ENCODE results near the gene RITA1.
"Not testable (repeated sequence)": the region's sequence is repeated elsewhere in the genome, so short reads cannot be mapped to it uniquely, and the experiment has no call there.

The RITA1 gene

GRCh38 chr12:113137861-113138783 lies 47.4 kb upstream of the RITA1 start:
- H3K27me3 ChIP-seq (ENCODE audit: low read depth, low read length), result 0 out of 2 replicates have a peak, but pooled peaks cover 5% of the 10 kb centered on the region
- TF ChIP-seq, protein P1, sequence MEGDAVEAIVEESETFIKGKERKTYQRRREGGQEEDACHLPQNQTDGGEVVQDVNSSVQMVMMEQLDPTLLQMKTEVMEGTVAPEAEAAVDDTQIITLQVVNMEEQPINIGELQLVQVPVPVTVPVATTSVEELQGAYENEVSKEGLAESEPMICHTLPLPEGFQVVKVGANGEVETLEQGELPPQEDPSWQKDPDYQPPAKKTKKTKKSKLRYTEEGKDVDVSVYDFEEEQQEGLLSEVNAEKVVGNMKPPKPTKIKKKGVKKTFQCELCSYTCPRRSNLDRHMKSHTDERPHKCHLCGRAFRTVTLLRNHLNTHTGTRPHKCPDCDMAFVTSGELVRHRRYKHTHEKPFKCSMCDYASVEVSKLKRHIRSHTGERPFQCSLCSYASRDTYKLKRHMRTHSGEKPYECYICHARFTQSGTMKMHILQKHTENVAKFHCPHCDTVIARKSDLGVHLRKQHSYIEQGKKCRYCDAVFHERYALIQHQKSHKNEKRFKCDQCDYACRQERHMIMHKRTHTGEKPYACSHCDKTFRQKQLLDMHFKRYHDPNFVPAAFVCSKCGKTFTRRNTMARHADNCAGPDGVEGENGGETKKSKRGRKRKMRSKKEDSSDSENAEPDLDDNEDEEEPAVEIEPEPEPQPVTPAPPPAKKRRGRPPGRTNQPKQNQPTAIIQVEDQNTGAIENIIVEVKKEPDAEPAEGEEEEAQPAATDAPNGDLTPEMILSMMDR (IDR thresholded peaks at IDR 0.05; ENCODE audit: low read depth, low read length), result no peak
- no peak for TF ChIP-seq EZH2phosphoT487 (IDR thresholded peaks at IDR 0.05; ENCODE audit: low read depth)
- H3K4me1 ChIP-seq (ENCODE audit: low read length), result peaks cover 6% of the 10 kb centered on the region; the same call in 1 of the 2 replicates
- H3K27ac ChIP-seq (ENCODE audit: low read length), result no peak overlapping the region
- H3K79me2 ChIP-seq (ENCODE audit: low read length), result no peaks in the 10 kb centered on the region
- H3K9me3 ChIP-seq (ENCODE audit: insufficient read depth, low read length), result no peaks in the 10 kb centered on the region
- no peaks in the 10 kb centered on the region for H3K36me3 ChIP-seq (replicated peaks; ENCODE audit: low read depth, low read length)
- H3K4me2 ChIP-seq (ENCODE audit: low read length), result no peak overlapping the region
- no peaks in the 10 kb centered on the region for H4K20me1 ChIP-seq (ENCODE audit: insufficient read depth, low read length)
- no peak overlapping the region for H3K9ac ChIP-seq (ENCODE audit: low read length)
- H3K4me3 ChIP-seq (ENCODE audit: low read length), result no peak overlapping the region
- no peak overlapping the region for H2AFZ ChIP-seq (ENCODE audit: low read depth, low read length)

DNA sequence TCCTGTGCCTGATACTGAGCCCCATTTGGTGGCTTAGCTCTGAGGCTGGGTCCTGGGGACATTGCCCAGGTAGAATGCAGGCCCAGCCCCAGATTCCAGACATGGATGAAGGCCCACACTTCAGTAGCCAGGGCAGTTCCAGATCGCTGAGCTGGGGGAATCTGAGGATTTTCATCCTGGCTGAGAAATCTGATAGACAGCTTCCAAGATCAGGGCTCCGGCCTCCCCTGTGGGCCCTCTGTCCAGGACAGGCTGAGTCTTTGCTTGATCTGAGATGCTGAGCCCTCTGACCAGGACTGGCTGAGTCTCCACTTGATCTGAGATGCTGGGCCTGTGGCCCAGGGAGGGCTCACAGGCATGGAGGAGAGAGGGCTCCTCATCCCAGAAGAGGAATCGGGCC lies 46.7 kb upstream of the RITA1 start:
- Histone ChIP-seq H3K27me3 (ENCODE audit: low read depth, low read length) (0 out of 2 replicates have a peak, but pooled peaks cover 5% of the 10 kb centered on the region), H3K9me3 (ENCODE audit: insufficient read depth, low read length) (no peaks in the 10 kb centered on the region), H2AFZ (ENCODE audit: low read depth, low read length) (no peak overlapping the region), H3K79me2 (ENCODE audit: low read length) (no peaks in the 10 kb centered on the region), H3K4me2 (ENCODE audit: low read length) (no peak overlapping the region), H3K27ac (ENCODE audit: low read length) (no peak overlapping the region), H3K4me3 (ENCODE audit: low read length) (no peak overlapping the region), H3K9ac (ENCODE audit: low read length) (no peak overlapping the region), H3K36me3 (replicated peaks; ENCODE audit: low read depth, low read length) (no peaks in the 10 kb centered on the region), H3K4me1 (ENCODE audit: low read length) (peaks cover 6% of the 10 kb centered on the region; the same call in 1 of the 2 replicates), H4K20me1 (ENCODE audit: insufficient read depth, low read length) (no peaks in the 10 kb centered on the region)
- TF ChIP-seq, protein P1 (IDR thresholded peaks at IDR 0.05; ENCODE audit: low read depth, low read length), result no peak
- TF ChIP-seq EZH2phosphoT487 (IDR thresholded peaks at IDR 0.05; ENCODE audit: low read depth), result no peak

DNA sequence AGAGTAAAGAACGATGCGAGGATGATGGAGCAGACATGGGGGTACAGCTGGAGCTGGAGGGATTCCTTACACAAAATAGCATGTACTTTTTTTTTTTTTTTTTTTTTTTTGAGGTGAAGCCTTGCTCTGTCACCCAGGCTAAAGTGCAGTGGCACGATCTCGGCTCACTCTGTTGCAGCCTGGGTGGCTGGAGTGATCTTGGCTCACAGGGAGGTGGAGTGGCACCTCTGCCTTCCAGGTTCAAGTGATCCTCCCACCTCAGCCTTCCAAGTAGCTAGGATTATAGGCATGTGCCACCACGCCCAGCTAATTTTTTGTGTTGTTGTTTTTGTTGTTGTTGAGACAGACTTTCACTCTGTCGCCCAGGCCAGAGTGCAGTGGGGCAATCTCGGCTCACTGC lies 44.8 kb upstream of the RITA1 start:
- Histone ChIP-seq H3K4me3 (ENCODE audit: low read length) (no peak overlapping the region), H4K20me1 (ENCODE audit: insufficient read depth, low read length) (no peaks in the 10 kb centered on the region), H3K79me2 (ENCODE audit: low read length) (no peaks in the 10 kb centered on the region), H3K27me3 (ENCODE audit: low read depth, low read length) (0 out of 2 replicates have a peak, but pooled peaks cover 5% of the 10 kb centered on the region), H3K27ac (ENCODE audit: low read length) (no peak overlapping the region), H3K9me3 (ENCODE audit: insufficient read depth, low read length) (no peaks in the 10 kb centered on the region), H2AFZ (ENCODE audit: low read depth, low read length) (no peak overlapping the region), H3K4me2 (ENCODE audit: low read length) (no peak overlapping the region), H3K9ac (ENCODE audit: low read length) (no peak overlapping the region), H3K4me1 (ENCODE audit: low read length) (peaks cover 6% of the 10 kb centered on the region; the same call in 1 of the 2 replicates), H3K36me3 (replicated peaks; ENCODE audit: low read depth, low read length) (no peaks in the 10 kb centered on the region)
- no peak for TF ChIP-seq EZH2phosphoT487 (IDR thresholded peaks at IDR 0.05; ENCODE audit: low read depth)
- TF ChIP-seq, protein P1 (IDR thresholded peaks at IDR 0.05; ENCODE audit: low read depth, low read length), result no peak

DNA sequence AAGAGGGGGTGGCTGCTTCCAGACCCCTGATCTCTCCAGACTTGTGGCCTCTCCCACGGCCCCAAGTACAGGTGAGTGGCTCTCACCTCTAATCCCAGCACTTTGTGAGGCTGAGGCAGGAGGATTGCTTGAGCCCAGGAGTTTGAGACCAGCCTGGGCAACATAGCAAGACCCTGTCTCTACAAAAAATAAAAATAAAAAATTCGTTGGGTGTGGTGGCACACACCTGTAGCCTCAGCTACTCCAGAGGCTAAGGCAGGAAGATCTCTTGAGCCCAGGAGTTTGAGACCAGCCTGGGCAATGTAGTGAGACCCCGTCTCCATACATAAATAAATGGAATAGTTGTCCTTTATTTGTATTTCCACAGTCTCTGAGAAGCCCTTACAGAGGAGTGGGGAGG lies 43.8 kb upstream of the RITA1 start:
- not testable (repeated sequence) for H3K4me2 ChIP-seq (ENCODE audit: low read length); H3K9ac ChIP-seq (ENCODE audit: low read length); H3K27ac ChIP-seq (ENCODE audit: low read length); H3K36me3 ChIP-seq (replicated peaks; ENCODE audit: low read depth, low read length); H3K4me1 ChIP-seq (ENCODE audit: low read length); H3K9me3 ChIP-seq (ENCODE audit: insufficient read depth, low read length); H3K27me3 ChIP-seq (ENCODE audit: low read depth, low read length); H3K4me3 ChIP-seq (ENCODE audit: low read length); H3K79me2 ChIP-seq (ENCODE audit: low read length); H4K20me1 ChIP-seq (ENCODE audit: insufficient read depth, low read length)
- peak overlapping the region; percentile 64; the same call in 1 of the 2 replicates for H2AFZ ChIP-seq (ENCODE audit: low read depth, low read length)

Measured in OCI-LY3 (cell line).